Embryonic facial prominence (tissue), 1 donor: ENCODE results near the gene TMEM18.
"Not testable (repeated sequence)": the region's sequence is repeated elsewhere in the genome, so short reads cannot be mapped to it uniquely, and the experiment has no call there.

ENCODE experiments used
- DNase-seq: peaks from one replicate; pipeline ENCODE4 v3.0.0-alpha.2; 2016; ENCODE audit errors: extremely low spot score

The TMEM18 gene

GRCh38 chr2:677056-677958 lies at the start of gene TMEM18:
Gene TMEM18, minus strand, starts transcription at chr2:677406. Its CDS starts 61 bp downstream, at chr2:677345.
- peak; percentile 99 for DNase-seq

- DNase-seq: no peak
Measured at GRCh38 chr2:726169-726568, 49.0 kb upstream of the TMEM18 start.

GRCh38 chr2:725468-725867 lies 48.3 kb upstream of the TMEM18 start:
- DNase-seq: no peak

DNA sequence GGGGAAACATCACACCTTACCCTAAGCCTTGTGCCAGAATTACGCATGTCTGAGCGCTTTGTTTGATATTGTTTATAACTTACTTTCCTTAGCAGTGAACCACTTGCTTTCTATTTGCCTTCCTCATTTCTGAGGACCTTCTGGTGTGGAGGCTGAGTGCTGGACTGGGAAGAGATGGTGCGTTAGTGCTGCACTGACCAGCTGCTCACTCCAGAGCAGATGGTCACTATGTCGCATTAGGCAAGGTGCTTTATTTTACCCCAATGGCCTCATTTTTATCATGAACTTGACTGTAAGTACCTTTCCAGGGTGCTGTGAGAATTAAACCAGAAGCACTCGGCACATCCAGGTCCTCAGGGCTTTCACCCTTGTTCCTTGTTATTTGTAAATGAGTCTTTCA lies 46.6 kb upstream of the TMEM18 start:
- DNase-seq: no peak

DNA sequence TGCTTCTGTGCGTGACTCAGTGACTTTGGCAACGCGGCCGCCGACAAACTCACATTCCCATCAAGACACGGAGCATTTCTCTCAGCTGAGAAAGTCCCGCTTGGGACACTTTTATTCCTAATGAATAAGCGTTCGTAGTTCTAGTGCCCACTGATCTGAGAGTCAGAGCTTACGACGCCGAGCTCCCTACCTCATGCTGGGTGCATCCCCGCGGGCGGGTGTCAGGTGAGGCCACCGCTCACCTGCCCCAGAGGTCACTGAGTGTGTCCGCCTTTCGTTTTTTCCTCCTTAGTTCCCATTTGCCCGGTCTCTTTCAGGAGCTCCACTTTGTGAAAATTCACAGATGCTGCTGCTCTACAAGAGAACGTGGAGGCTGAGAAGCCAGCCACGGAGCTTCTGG lies 43.6 kb upstream of the TMEM18 start:
- DNase-seq: no peak

DNA sequence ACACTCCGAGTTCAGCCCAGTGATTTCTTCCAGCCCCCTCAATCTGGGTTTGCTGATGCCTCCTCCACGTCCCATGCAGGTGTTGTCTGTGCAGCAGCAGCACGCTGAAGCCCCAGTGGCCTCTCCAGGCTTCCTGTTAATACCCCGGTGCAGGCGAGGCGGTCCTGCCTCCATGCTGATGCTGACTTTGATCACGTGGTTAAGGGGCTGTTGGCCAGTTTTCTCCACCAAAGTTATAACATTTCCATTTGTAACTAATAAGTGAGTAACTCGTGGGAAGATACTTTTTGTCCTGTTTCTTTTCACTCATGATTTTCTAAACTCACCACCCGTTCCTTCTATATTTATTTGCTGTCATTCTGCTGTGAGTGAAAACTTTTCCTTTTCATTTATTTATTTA lies 42.5 kb upstream of the TMEM18 start:
- DNase-seq: no peak

DNA sequence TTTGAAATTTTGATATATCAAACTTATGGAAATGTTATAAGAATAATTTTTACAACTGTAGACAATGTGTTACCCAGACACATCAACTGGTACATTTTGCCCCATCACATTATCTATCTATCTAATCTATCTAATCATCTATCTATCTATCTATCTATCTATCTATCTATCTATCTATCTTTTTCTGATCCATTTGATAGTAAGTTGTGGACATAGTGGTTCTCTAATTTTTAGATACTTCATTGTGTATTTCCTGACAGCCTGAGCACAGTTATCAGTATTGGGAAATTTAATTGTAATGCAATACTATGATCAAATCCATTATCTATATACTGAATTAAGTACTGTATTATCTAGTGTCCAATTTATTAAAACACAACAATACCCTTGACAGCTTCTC lies 42.0 kb upstream of the TMEM18 start:
- no peak for DNase-seq

DNA sequence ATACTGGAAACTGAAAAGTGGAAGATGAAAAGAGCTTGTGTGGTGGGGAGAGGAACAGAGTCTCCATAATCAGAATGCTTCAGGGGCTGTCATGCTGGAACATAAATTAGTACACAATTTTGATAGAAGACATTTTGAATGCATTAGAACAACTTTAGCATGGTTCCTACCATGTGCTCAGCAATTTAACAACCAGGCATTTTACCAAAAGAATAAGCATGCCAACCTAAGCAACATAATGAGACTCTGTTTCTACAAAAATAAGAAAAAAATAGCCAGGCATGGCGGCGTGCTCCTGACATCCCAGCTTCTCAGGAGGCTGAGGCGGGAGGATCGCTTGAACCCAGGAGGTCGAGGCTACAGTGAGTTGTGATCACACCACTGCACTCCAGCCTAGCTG lies 40.5 kb upstream of the TMEM18 start:
- no peak for DNase-seq

- no peak for DNase-seq
Measured at GRCh38 chr2:715854-716560, 38.8 kb upstream of the TMEM18 start.

GRCh38 chr2:715038-715437 lies 37.8 kb upstream of the TMEM18 start:
- DNase-seq: no peak

DNA sequence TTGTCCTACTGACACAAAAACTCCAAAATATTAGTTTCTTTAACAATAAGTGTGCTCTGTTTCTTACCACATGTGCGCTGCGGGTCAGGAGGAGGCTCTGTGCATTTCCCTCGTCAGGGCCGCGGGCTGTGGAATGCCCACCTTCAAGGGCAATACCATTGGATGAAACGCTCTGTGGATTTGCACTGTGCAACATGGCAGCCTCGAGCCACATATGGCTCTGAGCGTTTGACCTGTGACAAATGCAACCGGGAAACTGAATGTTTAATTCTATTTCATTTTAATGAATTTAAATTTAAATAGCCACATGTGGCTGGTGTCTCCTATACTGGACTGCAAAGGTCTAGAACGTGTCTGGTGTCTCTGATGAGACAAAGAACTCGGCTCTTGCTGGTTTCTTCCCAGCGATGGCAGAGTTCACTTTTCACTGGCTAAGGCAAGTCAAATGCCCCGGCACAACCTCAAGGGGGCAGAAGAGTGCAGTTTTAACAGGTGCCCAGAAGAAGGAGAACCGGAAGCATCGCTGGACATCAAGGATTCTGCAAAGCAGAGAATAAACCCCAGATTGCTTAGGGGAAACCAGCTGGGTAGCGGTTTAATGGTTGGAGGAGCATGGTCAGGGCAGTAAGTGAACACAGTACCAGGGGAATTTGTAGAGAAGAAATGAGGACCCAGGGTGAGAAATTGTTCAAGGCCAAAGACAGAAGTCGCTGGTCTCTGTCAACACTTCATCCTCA lies 37.0 kb upstream of the TMEM18 start:
- DNase-seq: no peak

- DNase-seq: no peak
Measured at GRCh38 chr2:710867-711665, 33.9 kb upstream of the TMEM18 start.

DNA sequence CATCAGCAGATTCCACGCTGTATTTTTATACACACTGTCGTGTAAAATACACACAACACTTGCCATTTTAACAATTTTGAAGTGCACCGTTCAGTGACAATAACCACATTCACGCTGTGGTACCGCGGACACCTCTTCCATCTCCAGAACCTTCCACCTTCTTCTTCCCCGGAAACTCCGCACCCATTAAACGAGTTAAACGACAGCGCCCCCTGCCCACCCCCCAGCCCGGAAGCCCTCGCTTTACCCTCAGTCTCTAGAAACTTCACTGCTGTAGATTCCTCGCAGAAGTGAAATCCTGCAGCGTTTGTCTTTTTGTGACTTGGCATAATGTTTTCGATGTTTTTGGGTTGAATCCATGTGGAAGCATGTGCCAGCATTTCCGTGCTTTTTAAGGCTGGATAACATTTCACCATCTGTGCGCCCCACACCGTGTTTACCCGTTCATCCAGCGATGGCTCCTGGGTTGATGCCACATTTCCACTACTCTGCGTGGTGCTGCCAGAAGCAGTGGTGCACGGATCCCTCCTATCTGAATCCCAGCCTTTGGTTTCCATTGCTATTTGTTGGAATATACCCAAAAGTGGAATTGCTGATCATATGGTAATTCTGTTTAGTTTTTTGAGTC lies 32.0 kb upstream of the TMEM18 start:
- DNase-seq: peak; percentile 28

- no peak for DNase-seq
Measured at GRCh38 chr2:708667-709066, 31.5 kb upstream of the TMEM18 start.

- no peak for DNase-seq
Measured at GRCh38 chr2:705971-706511, 28.8 kb upstream of the TMEM18 start.

DNA sequence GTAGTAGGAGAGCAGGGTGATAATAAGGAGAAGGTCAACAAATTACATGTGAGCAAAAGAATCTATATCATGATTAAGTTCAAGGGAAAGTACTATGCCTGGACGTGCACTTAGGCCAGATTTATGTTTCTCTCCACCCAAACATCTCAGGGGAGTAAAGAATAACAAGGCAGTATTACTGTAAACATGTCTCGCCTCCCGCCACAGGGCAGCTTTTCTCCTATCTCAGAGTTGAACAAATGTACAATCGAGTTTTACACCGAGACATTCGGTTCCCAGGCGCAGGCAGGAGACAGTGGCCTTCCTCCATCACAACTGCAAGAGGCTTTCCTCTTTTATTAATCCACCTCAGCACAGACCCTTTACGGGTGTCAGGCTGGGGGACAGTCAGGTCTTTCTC lies 25.6 kb upstream of the TMEM18 start:
- not testable (repeated sequence) for DNase-seq

GRCh38 chr2:696999-697627 lies 19.9 kb upstream of the TMEM18 start:
- DNase-seq: no peak

DNA sequence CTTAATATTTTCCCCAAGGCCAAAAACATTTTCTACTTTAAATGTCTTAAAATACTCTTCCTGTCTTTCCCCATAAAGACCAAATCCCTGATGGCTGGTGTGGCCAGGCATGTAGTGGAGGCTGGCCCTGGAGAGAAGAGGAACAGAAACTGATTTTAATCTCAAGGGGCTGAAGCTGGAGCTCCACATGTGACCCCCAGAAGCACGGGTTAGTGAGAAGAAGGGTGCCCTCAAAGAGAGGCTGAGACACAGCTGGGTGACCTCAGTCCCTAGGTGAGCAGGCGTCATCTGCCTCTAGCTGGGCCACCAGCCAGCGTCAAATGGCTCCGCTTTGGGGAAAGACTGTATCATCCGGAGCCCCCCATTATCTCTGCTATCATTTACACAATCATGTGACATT lies 19.3 kb upstream of the TMEM18 start:
- no peak for DNase-seq

GRCh38 chr2:694906-695510 lies 17.8 kb upstream of the TMEM18 start:
- no peak for DNase-seq

GRCh38 chr2:694174-694573 lies 17.0 kb upstream of the TMEM18 start:
- no peak for DNase-seq
